GM19099 (cell line): Measurements from ENCODE around the gene AEBP1.

Source experiments
- POLR2A ChIP-seq: IDR thresholded peaks from 3 replicates; pipeline ENCODE4 v1.6.1; 2011; ENCODE audit warnings: low read depth; ENCODE audit not compliant: insufficient read length; ENCODE audit errors: extremely low read depth

Gene AEBP1

GRCh38 chr7:44156453-44157010, 52.4 kb downstream of the AEBP1 start:
- no peak for TF ChIP-seq POLR2A

- TF ChIP-seq POLR2A, result no peak
Observed at GRCh38 chr7:44157116-44158080, 53.3 kb downstream of the AEBP1 start.

GRCh38 chr7:44158096-44158872, 54.1 kb downstream of the AEBP1 start:
- no peak for TF ChIP-seq POLR2A

GRCh38 chr7:44158873-44159631, 54.9 kb downstream of the AEBP1 start:
- TF ChIP-seq POLR2A, result no peak

GRCh38 chr7:44159824-44160630, 55.9 kb downstream of the AEBP1 start:
- TF ChIP-seq POLR2A, result no peak

GRCh38 chr7:44161371-44161770, 57.2 kb downstream of the AEBP1 start:
- no peak for TF ChIP-seq POLR2A

GRCh38 chr7:44162179-44162578, 58.0 kb downstream of the AEBP1 start:
- no peak for TF ChIP-seq POLR2A

GRCh38 chr7:44162785-44163395, 58.7 kb downstream of the AEBP1 start:
- TF ChIP-seq POLR2A, result no peak

- no peak for TF ChIP-seq POLR2A
Observed at GRCh38 chr7:44163591-44163990, 59.4 kb downstream of the AEBP1 start.
